Astrocyte (in vitro differentiated cells and primary cell): ENCODE measurements around the gene SAMD4A. TPM values are rescaled to one million over a fixed set of nuclear protein-coding genes. Genes with fewer than 3 reads are reported as not detected.

Source experiments
- DNase-seq: peaks from one replicate; pipeline ENCODE4 v3.0.0-alpha.2; 2010; ENCODE audit warnings: low read depth
- FAIRE-seq: peaks from 2 replicates; lab custom pipeline; 2011; peaks lifted over from hg19 to GRCh38; lab: Jason Lieb, UNC
- H2AFZ ChIP-seq: 2 replicates; pipeline ENCODE4 v1.6.0; 2012; ENCODE audit warnings: low read depth, low read length, inconsistent platforms
- H3K27ac ChIP-seq: 2 replicates; pipeline ENCODE4 v1.5.1; 2011; ENCODE audit warnings: low read depth, low read length, inconsistent platforms
- H3K27me3 ChIP-seq: 2 replicates; pipeline ENCODE4 v1.6.0; 2011; ENCODE audit warnings: low read length, inconsistent platforms; ENCODE audit not compliant: insufficient read depth
- H3K36me3 ChIP-seq: 2 replicates; pipeline ENCODE4 v1.5.1; 2011; ENCODE audit warnings: low read length, inconsistent platforms; ENCODE audit not compliant: insufficient read depth
- H3K4me1 ChIP-seq: 2 replicates; pipeline ENCODE4 v1.5.1; 2011; ENCODE audit warnings: low read length, inconsistent platforms; ENCODE audit not compliant: insufficient read depth
- H3K4me2 ChIP-seq: 2 replicates; pipeline ENCODE4 v1.6.0; 2012; ENCODE audit warnings: low read length, inconsistent platforms
- H3K4me3 ChIP-seq: 2 replicates; pipeline ENCODE4 v1.5.1; 2011; ENCODE audit warnings: low read depth, mild to moderate bottlenecking, low read length, inconsistent platforms; ENCODE audit not compliant: insufficient read depth
- H3K79me2 ChIP-seq: 2 replicates; pipeline ENCODE4 v1.6.0; 2012; ENCODE audit warnings: mild to moderate bottlenecking, low read length, inconsistent platforms; ENCODE audit not compliant: insufficient read depth
- H3K9ac ChIP-seq: 2 replicates; pipeline ENCODE4 v1.6.0; 2012; ENCODE audit warnings: mild to moderate bottlenecking, low read length, inconsistent platforms
- H3K9me3 ChIP-seq: 2 replicates; pipeline ENCODE4 v1.5.1; 2012; ENCODE audit warnings: low read depth, mild to moderate bottlenecking, low read length, inconsistent platforms; ENCODE audit not compliant: insufficient read depth
- H4K20me1 ChIP-seq: 2 replicates; pipeline ENCODE4 v1.6.0; 2012; ENCODE audit warnings: low read length, inconsistent platforms; ENCODE audit not compliant: insufficient read depth
- H3K27ac Mint-ChIP-seq: one replicate; pipeline ENCODE4 v1.8.0; 2021; ENCODE audit warnings: mild to moderate bottlenecking, mixed read lengths; ENCODE audit not compliant: unreplicated experiment
- H3K27me3 Mint-ChIP-seq: one replicate; pipeline ENCODE4 v1.8.0; 2021; ENCODE audit warnings: low read depth, mixed read lengths; ENCODE audit not compliant: unreplicated experiment
- H3K36me3 Mint-ChIP-seq: one replicate; pipeline ENCODE4 v1.8.0; 2021; ENCODE audit warnings: low read depth, mixed read lengths; ENCODE audit not compliant: unreplicated experiment
- H3K4me1 Mint-ChIP-seq: one replicate; pipeline ENCODE4 v1.8.0; 2021; ENCODE audit warnings: low read depth, mixed read lengths; ENCODE audit not compliant: unreplicated experiment
- H3K4me3 Mint-ChIP-seq: one replicate; pipeline ENCODE4 v1.8.0; 2021; ENCODE audit warnings: mild to moderate bottlenecking, moderate library complexity, mixed read lengths; ENCODE audit not compliant: unreplicated experiment
- H3K9me3 Mint-ChIP-seq: one replicate; pipeline ENCODE4 v1.8.0; 2021; ENCODE audit warnings: mild to moderate bottlenecking, mixed read lengths; ENCODE audit not compliant: unreplicated experiment
- CTCF ChIP-seq: IDR thresholded peaks from 2 replicates; pipeline ENCODE4 v1.5.1; 2011; ENCODE audit warnings: low read depth, mild to moderate bottlenecking, inconsistent platforms, low read length, moderate library complexity; ENCODE audit not compliant: insufficient read depth
- EZH2 ChIP-seq: IDR thresholded peaks from 2 replicates; pipeline ENCODE4 v1.6.1; 2012; ENCODE audit warnings: mild to moderate bottlenecking, low read length, inconsistent platforms; ENCODE audit not compliant: insufficient read depth
- total RNA-seq: library from RNA; stranded (reverse); gene quantifications from 2 replicates; pipeline ENCODE4 v1.2.1, GENCODE V29; 2021

The SAMD4A gene
- total RNA-seq, 1 donor from 2014 or later = 68.2 TPM

GRCh38 chr14:54651649-54652048, 84.7 kb downstream of the SAMD4A start:
- no peak for TF ChIP-seq EZH2
- TF ChIP-seq CTCF = no peak
- FAIRE-seq (no peak), DNase-seq (peak; percentile 42)
- no peaks in the 10 kb centered on the region for H3K9me3 Mint-ChIP-seq
- no peak overlapping the region for H2AFZ ChIP-seq
- peaks cover 45% of the 10 kb centered on the region for H3K4me1 Mint-ChIP-seq
- H3K27ac Mint-ChIP-seq = no peak overlapping the region
- H3K4me3 ChIP-seq = peak overlapping the region; percentile 24
- H4K20me1 ChIP-seq = no peaks in the 10 kb centered on the region
- peak overlapping the region; percentile 99 for H3K27ac ChIP-seq
- H3K4me2 ChIP-seq = peak overlapping the region; percentile 74
- no peaks in the 10 kb centered on the region for H3K27me3 ChIP-seq
- no peaks in the 10 kb centered on the region for H3K36me3 ChIP-seq
- H3K4me3 Mint-ChIP-seq = peak overlapping the region; percentile 37
- H3K9ac ChIP-seq = peak overlapping the region; percentile 89
- peaks cover 53% of the 10 kb centered on the region for H3K4me1 ChIP-seq
- H3K36me3 Mint-ChIP-seq = no peaks in the 10 kb centered on the region
- H3K9me3 ChIP-seq = no peaks in the 10 kb centered on the region
- H3K27me3 Mint-ChIP-seq = no peaks in the 10 kb centered on the region
- H3K79me2 ChIP-seq = peaks cover 59% of the 10 kb centered on the region

- Histone ChIP-seq H3K4me3 (peak overlapping the region; percentile 51), H3K4me2 (peak overlapping the region; percentile 88), H3K79me2 (peaks cover 57% of the 10 kb centered on the region), H3K9ac (peak overlapping the region; percentile 89), H3K4me1 (peaks cover 53% of the 10 kb centered on the region), H3K9me3 (no peaks in the 10 kb centered on the region), H3K36me3 (no peaks in the 10 kb centered on the region), H3K27ac (peak overlapping the region; percentile 99), H2AFZ (no peak overlapping the region), H4K20me1 (no peaks in the 10 kb centered on the region), H3K27me3 (no peaks in the 10 kb centered on the region)
- H3K9me3 Mint-ChIP-seq = no peaks in the 10 kb centered on the region
- no peak overlapping the region for H3K27ac Mint-ChIP-seq
- H3K27me3 Mint-ChIP-seq = no peaks in the 10 kb centered on the region
- peak overlapping the region; percentile 37 for H3K4me3 Mint-ChIP-seq
- DNase-seq (peak; percentile 100), FAIRE-seq (peak; percentile 76)
- H3K36me3 Mint-ChIP-seq = no peaks in the 10 kb centered on the region
- TF ChIP-seq EZH2 (no peak), CTCF (no peak)
- peaks cover 44% of the 10 kb centered on the region for H3K4me1 Mint-ChIP-seq
These were observed 85.3 kb downstream of the SAMD4A start for GRCh38 chr14:54652188-54652587.

- no peak overlapping the region for H2AFZ ChIP-seq
These were observed 85.7 kb downstream of the SAMD4A start for GRCh38 chr14:54652605-54653052.

More at GRCh38 chr14:54652605-54653052, 85.7 kb downstream of the SAMD4A start:
- Histone ChIP-seq H3K27ac (peak overlapping the region; percentile 99), H3K27me3 (no peaks in the 10 kb centered on the region), H3K4me1 (peaks cover 53% of the 10 kb centered on the region), H3K79me2 (peaks cover 60% of the 10 kb centered on the region), H3K9ac (peak overlapping the region; percentile 89), H3K4me3 (peak overlapping the region; percentile 51), H4K20me1 (no peaks in the 10 kb centered on the region), H3K9me3 (no peaks in the 10 kb centered on the region), H3K36me3 (no peaks in the 10 kb centered on the region), H3K4me2 (peak overlapping the region; percentile 88)
- no peaks in the 10 kb centered on the region for H3K9me3 Mint-ChIP-seq
- H3K4me3 Mint-ChIP-seq = peak overlapping the region; percentile 76
- no peaks in the 10 kb centered on the region for H3K27me3 Mint-ChIP-seq
- DNase-seq (no peak), FAIRE-seq (no peak)
- H3K27ac Mint-ChIP-seq = no peak overlapping the region
- H3K4me1 Mint-ChIP-seq = peaks cover 44% of the 10 kb centered on the region
- TF ChIP-seq EZH2 (no peak), CTCF (no peak)
- no peaks in the 10 kb centered on the region for H3K36me3 Mint-ChIP-seq
